Kidney (tissue), 14 donors: ENCODE data around the gene KRT83. TPM values are rescaled to one million over a fixed set of nuclear protein-coding genes. Genes with fewer than 3 reads are reported as not detected.

Source experiments
- DNase-seq, 5 donors: peaks; one replicate each; pipeline ENCODE4 v3.0.0-alpha.2; 2013 to 2020
- FAIRE-seq: peaks from 2 replicates; lab custom pipeline; 2012; peaks lifted over from hg19 to GRCh38; lab: Jason Lieb, UNC
- H3K27ac ChIP-seq, 2 donors: one replicate each; pipeline ENCODE4 v1.7.0; 2013; ENCODE audit warnings: low read depth in 2 of 2, low read length in 2 of 2, inconsistent platforms in 1 of 2
- H3K27me3 ChIP-seq: one replicate; pipeline ENCODE4 v1.7.1; 2013; ENCODE audit warnings: low read length, inconsistent platforms; ENCODE audit not compliant: control insufficient read depth, insufficient read depth
- H3K36me3 ChIP-seq, 3 donors: one replicate each; pipeline versions ENCODE4 v1.7.0 to v1.7.1; 2013; ENCODE audit warnings: low read length in 3 of 3, control low read depth in 1 of 3, inconsistent platforms in 1 of 3; ENCODE audit not compliant: insufficient read depth in 3 of 3, control insufficient read depth in 2 of 3
- H3K4me1 ChIP-seq, 3 donors: one replicate each; pipeline versions ENCODE4 v1.7.0 to v1.7.1; 2013; ENCODE audit warnings: low read length in 3 of 3, inconsistent platforms in 1 of 3, low read depth in 1 of 3; ENCODE audit not compliant: control insufficient read depth in 2 of 3, insufficient read depth in 2 of 3
- H3K4me3 ChIP-seq, 3 donors: one replicate each; pipeline versions ENCODE4 v1.7.0 to v1.8.1; 2013; ENCODE audit warnings: low read length in 3 of 3, control low read depth in 1 of 3, inconsistent platforms in 1 of 3
- H3K9ac ChIP-seq, 3 donors: one replicate each; pipeline versions ENCODE4 v1.7.0 to v1.7.1; 2013; ENCODE audit warnings: low read length in 3 of 3, control low read depth in 1 of 3, inconsistent platforms in 1 of 3
- H3K9me3 ChIP-seq, 3 donors: one replicate each; pipeline versions ENCODE4 v1.7.0 to v1.7.1; 2013; ENCODE audit warnings: low read length in 3 of 3, control low read depth in 1 of 3, inconsistent platforms in 1 of 3; ENCODE audit not compliant: control insufficient read depth in 2 of 3, insufficient read depth in 1 of 3
- intact Hi-C: fragments of 100-400 bp; cut with DNase I; formaldehyde crosslinking; loops from one replicate; pipeline ENCODE4 v1.11.1; 2022
- polyA plus RNA-seq: library from polyadenylated mRNA; stranded (reverse); fragments of 350-450 nt; fragmentation: Illumina TruSeq; extraction: RNeasy Lipid Tissue Mini Kit (QIAGEN cat#74804); gene quantifications from one replicate; pipeline ENCODE4 v1.2.3, GENCODE V29; 2014; ENCODE audit warnings: low read depth, low replicate concordance; ENCODE audit not compliant: insufficient read depth
- total RNA-seq: library from RNA; stranded (reverse); fragmentation: NEBNext Ultra II Directional; extraction: Animal tissue kit (Norgen Biotek cat#: 25700); gene quantifications from one replicate; pipeline ENCODE4 v1.2.1, GENCODE V29; 2021
- TF ChIP-seq, protein P1 (sequence below): IDR thresholded peaks from 3 replicates; pipeline ENCODE4 v1.5.1; 2012; ENCODE audit warnings: mild to moderate bottlenecking, moderate library complexity, borderline replicate concordance; ENCODE audit not compliant: insufficient read depth; ENCODE audit errors: extremely low read depth
- donor health status: control.
- donor health status: control.
- donor health status: control.
- donor health status: control.
- donor health status: control.
- donor health status: DM: yes; HTN: yes; CAD: no.
- donor health status: Normal renal cell carcinoma (clear cell type).

Gene KRT83
- total and polyA plus RNA-seq, 2 donors from 2014 or later = not detected

DNA sequence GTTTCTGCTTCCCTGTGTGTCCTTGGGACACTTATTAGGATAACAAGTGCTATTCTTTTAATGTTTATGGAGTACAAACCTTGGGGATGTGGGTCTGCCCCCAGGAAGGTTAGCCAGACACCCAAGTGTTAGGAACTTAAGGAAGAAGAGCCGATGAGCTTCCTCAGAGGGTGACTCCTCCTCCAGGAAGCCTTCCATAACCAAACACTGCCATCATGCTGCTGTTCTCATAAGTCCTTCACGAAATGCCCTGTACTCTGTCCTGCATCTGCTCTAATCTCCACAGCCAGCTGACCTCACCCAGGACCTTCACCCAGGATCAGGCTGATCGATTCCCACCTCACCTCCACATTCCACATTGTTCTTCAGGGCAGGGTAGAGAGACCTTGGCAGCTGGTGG is 47.3 kb upstream of the KRT83 start:
- H3K4me1 ChIP-seq = peaks cover 0 to 12% (median 11%) of the 10 kb centered on the region in 3 donors
- H3K4me3 ChIP-seq = no peak overlapping the region
- no peak overlapping the region for H3K27ac ChIP-seq
- H3K27me3 ChIP-seq = no peaks in the 10 kb centered on the region
- no peaks in the 10 kb centered on the region for H3K9me3 ChIP-seq
- TF ChIP-seq, protein P1, sequence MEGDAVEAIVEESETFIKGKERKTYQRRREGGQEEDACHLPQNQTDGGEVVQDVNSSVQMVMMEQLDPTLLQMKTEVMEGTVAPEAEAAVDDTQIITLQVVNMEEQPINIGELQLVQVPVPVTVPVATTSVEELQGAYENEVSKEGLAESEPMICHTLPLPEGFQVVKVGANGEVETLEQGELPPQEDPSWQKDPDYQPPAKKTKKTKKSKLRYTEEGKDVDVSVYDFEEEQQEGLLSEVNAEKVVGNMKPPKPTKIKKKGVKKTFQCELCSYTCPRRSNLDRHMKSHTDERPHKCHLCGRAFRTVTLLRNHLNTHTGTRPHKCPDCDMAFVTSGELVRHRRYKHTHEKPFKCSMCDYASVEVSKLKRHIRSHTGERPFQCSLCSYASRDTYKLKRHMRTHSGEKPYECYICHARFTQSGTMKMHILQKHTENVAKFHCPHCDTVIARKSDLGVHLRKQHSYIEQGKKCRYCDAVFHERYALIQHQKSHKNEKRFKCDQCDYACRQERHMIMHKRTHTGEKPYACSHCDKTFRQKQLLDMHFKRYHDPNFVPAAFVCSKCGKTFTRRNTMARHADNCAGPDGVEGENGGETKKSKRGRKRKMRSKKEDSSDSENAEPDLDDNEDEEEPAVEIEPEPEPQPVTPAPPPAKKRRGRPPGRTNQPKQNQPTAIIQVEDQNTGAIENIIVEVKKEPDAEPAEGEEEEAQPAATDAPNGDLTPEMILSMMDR = no peak
- H3K36me3 ChIP-seq = no peaks in the 10 kb centered on the region
- intact Hi-C loops = no loop called here
- DNase-seq (no peak), FAIRE-seq (no peak)
- H3K9ac ChIP-seq = no peak overlapping the region

DNA sequence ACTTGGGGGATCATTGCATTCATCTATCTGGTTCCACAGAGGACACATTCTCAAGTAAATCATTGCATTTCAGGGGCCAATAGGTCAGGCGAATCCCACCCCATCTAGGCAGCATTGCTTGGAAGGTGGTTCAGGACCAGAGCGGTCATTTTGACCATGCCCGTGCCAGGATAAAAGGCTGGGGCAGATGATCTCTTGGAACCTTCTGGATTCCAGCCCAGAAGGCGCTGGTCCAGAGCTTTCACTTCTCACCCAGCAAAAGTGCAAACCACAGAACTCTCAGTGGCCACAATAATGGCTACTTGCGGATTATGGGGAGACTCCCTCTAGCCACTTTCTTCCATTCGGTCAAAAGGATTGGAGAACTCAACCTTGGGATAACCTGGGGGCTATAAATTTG is 46.7 kb upstream of the KRT83 start:
- H3K27me3 ChIP-seq = no peaks in the 10 kb centered on the region
- TF ChIP-seq, protein P1 = no peak
- H3K36me3 ChIP-seq = no peaks in the 10 kb centered on the region
- H3K9ac ChIP-seq = no peak overlapping the region
- H3K9me3 ChIP-seq = no peaks in the 10 kb centered on the region
- no peak overlapping the region for H3K4me3 ChIP-seq
- no peak for DNase-seq
- FAIRE-seq = no peak
- no peak overlapping the region for H3K27ac ChIP-seq
- intact Hi-C loops = no loop called here
- H3K4me1 ChIP-seq = peaks cover 0 to 12% (median 11%) of the 10 kb centered on the region in 3 donors

DNA sequence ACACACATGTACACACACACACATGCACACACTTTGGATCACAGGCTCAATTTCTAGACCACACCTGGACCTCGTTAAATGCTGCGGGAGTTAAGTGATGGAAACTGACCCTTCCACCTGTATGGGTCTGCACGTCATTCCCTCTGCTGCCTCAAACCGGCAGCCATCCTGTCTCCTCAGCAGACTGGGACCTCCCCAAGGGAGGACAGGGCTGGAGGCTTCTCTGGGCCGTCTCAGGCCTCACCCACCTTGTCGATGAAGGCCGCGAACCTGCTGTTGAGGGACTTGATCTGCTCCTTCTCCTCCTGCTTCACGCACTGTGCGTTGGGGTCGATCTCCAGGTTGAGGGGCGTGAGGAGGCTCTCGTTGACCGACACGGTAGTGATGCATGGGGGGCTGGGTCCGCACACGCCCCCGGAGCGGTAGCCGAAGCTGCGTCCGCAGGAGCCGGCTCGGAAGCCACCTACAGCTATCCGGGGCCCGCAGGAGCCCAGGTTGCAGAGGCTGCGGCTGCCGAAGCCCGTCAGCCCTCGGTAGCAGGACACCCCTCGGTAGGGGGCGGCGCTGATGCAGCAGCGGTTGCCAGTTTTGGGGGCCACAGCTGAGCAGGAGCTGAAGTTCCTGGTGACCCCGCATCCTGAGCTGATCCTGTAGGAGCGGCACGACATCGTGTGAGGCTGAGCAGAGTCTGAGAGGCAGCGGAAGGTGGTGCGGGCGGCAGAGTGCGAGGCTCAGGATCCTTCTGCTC is 45.7 kb upstream of the KRT83 start, which contains the start of gene KRT85:
Gene KRT85 (minus strand): TSS at position 744 of the 748 bp plus-strand sequence. CDS start 76 bp downstream, at position 668.
- no peaks in the 10 kb centered on the region for H3K9me3 ChIP-seq
- no peak within 1 kb of the TSS for H3K9ac ChIP-seq
- H3K4me1 ChIP-seq = peaks cover 0 to 12% (median 11%) of the 10 kb centered on the region in 3 donors
- DNase-seq = no peak
- intact Hi-C loops = no loop called here
- no peaks in the 10 kb centered on the region for H3K36me3 ChIP-seq
- H3K27me3 ChIP-seq = no peaks in the 10 kb centered on the region
- no peak within 1 kb of the TSS for H3K27ac ChIP-seq
- TF ChIP-seq, protein P1 = no peak
- no peak for FAIRE-seq
- H3K4me3 ChIP-seq = no peak within 1 kb of the TSS
